HG02970 (cell line): ENCODE data around the gene ADARB1.

Experiments
- ATAC-seq: cut with Tn5 transposase; IDR thresholded peaks from one replicate; pipeline ENCODE4 v1.9.1; 2021; ENCODE audit warnings: mild to moderate bottlenecking, moderate library complexity, moderate number of reproducible peaks; ENCODE audit not compliant: unreplicated experiment, low FRiP score

ADARB1 gene

GRCh38 chr21:45112371-45112770, 38.0 kb downstream of the ADARB1 start:
- ATAC-seq, result no peak

- no peak for ATAC-seq
Observed at GRCh38 chr21:45113543-45113942, 39.2 kb downstream of the ADARB1 start.

GRCh38 chr21:45114072-45114471, 39.7 kb downstream of the ADARB1 start:
- ATAC-seq, result no peak

- no peak for ATAC-seq
Observed at GRCh38 chr21:45114475-45114874, 40.1 kb downstream of the ADARB1 start.

- ATAC-seq, result no peak
Observed at GRCh38 chr21:45115141-45115540, 40.8 kb downstream of the ADARB1 start.

GRCh38 chr21:45116066-45116465, 41.7 kb downstream of the ADARB1 start:
- ATAC-seq, result no peak

- no peak for ATAC-seq
Observed at GRCh38 chr21:45117314-45117713, 42.9 kb downstream of the ADARB1 start.

- ATAC-seq, result no peak
Observed at GRCh38 chr21:45118099-45118498, 43.7 kb downstream of the ADARB1 start.

GRCh38 chr21:45119812-45120211, 45.4 kb downstream of the ADARB1 start:
- no peak for ATAC-seq

- ATAC-seq, result no peak
Observed at GRCh38 chr21:45120975-45121374, 46.6 kb downstream of the ADARB1 start.

- no peak for ATAC-seq
Observed at GRCh38 chr21:45122030-45122429, 47.6 kb downstream of the ADARB1 start.

GRCh38 chr21:45122432-45123132, 48.2 kb downstream of the ADARB1 start:
- no peak for ATAC-seq

- ATAC-seq, result no peak
Observed at GRCh38 chr21:45123440-45123839, 49.1 kb downstream of the ADARB1 start.

- no peak for ATAC-seq
Observed at GRCh38 chr21:45124596-45124995, 50.2 kb downstream of the ADARB1 start.

- no peak for ATAC-seq
Observed at GRCh38 chr21:45125357-45125756, 51.0 kb downstream of the ADARB1 start.

GRCh38 chr21:45126204-45126626, 51.8 kb downstream of the ADARB1 start:
- no peak for ATAC-seq

GRCh38 chr21:45126983-45127382, 52.6 kb downstream of the ADARB1 start:
- no peak for ATAC-seq

- ATAC-seq, result no peak
Observed at GRCh38 chr21:45127937-45128336, 53.6 kb downstream of the ADARB1 start.

GRCh38 chr21:45128613-45129188, 54.3 kb downstream of the ADARB1 start:
- no peak for ATAC-seq

- ATAC-seq, result no peak
Observed at GRCh38 chr21:45129189-45129923, 55.0 kb downstream of the ADARB1 start.

- ATAC-seq, result no peak
Observed at GRCh38 chr21:45130324-45130774, 56.0 kb downstream of the ADARB1 start.
